Naive thymus-derived CD4-positive, alpha-beta T cell (primary cell): ENCODE measurements around the gene IL6R. TPM values are rescaled to one million over a fixed set of nuclear protein-coding genes. Genes with fewer than 3 reads are reported as not detected.
"Not testable (repeated sequence)": the region's sequence is repeated elsewhere in the genome, so short reads cannot be mapped to it uniquely, and the experiment has no call there.

Source experiments
- ATAC-seq: fragments of 150-1000 bp; cut with Tn5 transposase; 2 replicates; pipeline ENCODE4 v1.10.0; 2021; ENCODE audit warnings: mild to moderate bottlenecking, moderate library complexity
- CTCF ChIA-PET: fragments of 350-600 bp; sonication (Branson Sonifier 250); formaldehyde crosslinking; loops from one replicate; lab custom pipeline; 2021; ENCODE audit warnings: antibody characterized with exemption; lab: Charles Lee
- POLR2A ChIA-PET: fragments of 350-600 bp; sonication (Branson Sonifier 250); formaldehyde crosslinking; loops from one replicate; lab custom pipeline; 2021; ENCODE audit warnings: antibody characterized with exemption, inconsistent platforms; lab: Charles Lee
- DNase-seq, 9 donors: peaks; one replicate each; pipeline versions ENCODE4 v3.0.0 to v3.0.0-alpha.2; 2020 to 2022; ENCODE audit warnings: mixed read lengths in 1 of 9
- H3K27ac ChIP-seq: one replicate; pipeline ENCODE4 v1.7.0; 2013; ENCODE audit warnings: mild to moderate bottlenecking, low read depth, low read length, moderate library complexity
- H3K27me3 ChIP-seq, 2 donors: one replicate each; pipeline ENCODE4 v1.7.0; 2013; ENCODE audit warnings: low read length in 2 of 2, mild to moderate bottlenecking in 2 of 2, moderate library complexity in 2 of 2; ENCODE audit not compliant: control insufficient read depth in 2 of 2, insufficient read depth in 2 of 2
- H3K36me3 ChIP-seq, 3 experiments: 1 replicate in 2 of 3; 2 replicates in 1 of 3; pipeline ENCODE4 v1.7.0; 2013; ENCODE audit warnings: low read length in 3 of 3, mild to moderate bottlenecking in 3 of 3, moderate library complexity in 1 of 3; ENCODE audit not compliant: insufficient read depth in 3 of 3, control insufficient read depth in 2 of 3
- H3K4me1 ChIP-seq, 2 donors: one replicate each; pipeline ENCODE4 v1.7.0; 2013; ENCODE audit warnings: low read length in 2 of 2, mild to moderate bottlenecking in 2 of 2, moderate library complexity in 1 of 2; ENCODE audit not compliant: control insufficient read depth in 2 of 2, insufficient read depth in 2 of 2
- H3K4me3 ChIP-seq: 2 replicates; pipeline ENCODE4 v1.7.0; 2013; ENCODE audit warnings: mild to moderate bottlenecking, low read length
- H3K9me3 ChIP-seq, 3 experiments: 1 replicate in 2 of 3; 2 replicates in 1 of 3; pipeline ENCODE4 v1.7.0; 2013; ENCODE audit warnings: low read length in 3 of 3; ENCODE audit not compliant: control insufficient read depth in 2 of 3
- H3K27ac Mint-ChIP-seq, 9 donors: one replicate each; pipeline ENCODE4 v1.8.0; 2020 to 2022; ENCODE audit warnings: mixed read lengths in 9 of 9, mild to moderate bottlenecking in 8 of 9, moderate library complexity in 5 of 9, inconsistent platforms in 2 of 9
- H3K27me3 Mint-ChIP-seq, 5 donors: one replicate each; pipeline ENCODE4 v1.8.0; 2021 to 2022; ENCODE audit warnings: mixed read lengths in 5 of 5, mild to moderate bottlenecking in 1 of 5
- H3K36me3 Mint-ChIP-seq, 5 donors: one replicate each; pipeline ENCODE4 v1.8.0; 2020 to 2022; ENCODE audit warnings: mixed read lengths in 5 of 5, mild to moderate bottlenecking in 3 of 5, inconsistent platforms in 1 of 5
- H3K4me1 Mint-ChIP-seq, 7 donors: one replicate each; pipeline ENCODE4 v1.8.0; 2020 to 2022; ENCODE audit warnings: mixed read lengths in 7 of 7, mild to moderate bottlenecking in 3 of 7, inconsistent platforms in 1 of 7
- H3K4me3 Mint-ChIP-seq, 10 donors: one replicate each; pipeline ENCODE4 v1.8.0; 2020 to 2022; ENCODE audit warnings: mild to moderate bottlenecking in 10 of 10, mixed read lengths in 10 of 10, moderate library complexity in 6 of 10, inconsistent platforms in 2 of 10
- H3K9me3 Mint-ChIP-seq, 11 donors: one replicate each; pipeline ENCODE4 v1.8.0; 2020 to 2022; ENCODE audit warnings: mixed read lengths in 11 of 11, mild to moderate bottlenecking in 4 of 11, inconsistent platforms in 1 of 11, moderate library complexity in 1 of 11
- intact Hi-C, 2 donors: fragments of 100-400 bp; cut with micrococcal nuclease; formaldehyde crosslinking; loops; one replicate each; pipeline ENCODE4 v1.15.1; 2023
- polyA plus RNA-seq, 2 donors: library from polyadenylated mRNA; unstranded; fragments of 300-500 nt; fragmentation: Illumina TruSeq; gene quantifications; one replicate each; pipeline ENCODE4 v1.2.3, GENCODE V29; 2021
- total RNA-seq, 6 experiments: library from RNA in 5 of 6; stranded (reverse) in 5 of 6; gene quantifications; 1 replicate in 5 of 6; 2 replicates in 1 of 6; pipeline ENCODE4 v1.2.3 and lab custom pipeline; 2021 to 2026

The IL6R gene
- total and polyA plus RNA-seq, 7 experiments from 2014 or later: 5.2 to 91.6 (median 77.8) TPM

- H3K4me1 Mint-ChIP-seq: peaks cover 33 to 99% (median 89%) of the 10 kb centered on the region in 7 donors
- H3K4me3 ChIP-seq: peak overlapping the region; percentile 40
- ChIA-PET POLR2A (interaction anchor here (0.5 to 8.9 kb wide), 22 partner anchors 11 to 1845 kb away, joined by 3 to 159 read pairs (median 4); partner anchors contain the start of gene IL6R), CTCF (interaction anchor here (0.5 to 2.6 kb wide), 11 partner anchors 10 to 371 kb away, joined by 3 to 14 read pairs (median 4); partner anchors contain the start of gene IL6R)
- peak in 7 of 9 donors; percentile 40 to 66 (median 55) for DNase-seq
- peaks cover 0 to 24% (median 2%) of the 10 kb centered on the region in 5 donors for H3K36me3 Mint-ChIP-seq
- H3K9me3 Mint-ChIP-seq: no peaks in the 10 kb centered on the region
- peak overlapping the region; percentile 70 to 86 (median 78) for H3K4me3 Mint-ChIP-seq
- H3K4me1 ChIP-seq: peaks cover 0 to 78% of the 10 kb centered on the region in 2 donors
- peak overlapping the region; percentile 76 to 97 (median 93) for H3K27ac Mint-ChIP-seq
- peak; percentile 84 for ATAC-seq
- H3K27me3 ChIP-seq: no peaks in the 10 kb centered on the region
- H3K27ac ChIP-seq: peak overlapping the region; percentile 76
- H3K9me3 ChIP-seq: no peaks in the 10 kb centered on the region
- H3K27me3 Mint-ChIP-seq: no peaks in the 10 kb centered on the region
- peaks cover 0 to 15% (median under 1%) of the 10 kb centered on the region in 3 experiments for H3K36me3 ChIP-seq
- intact Hi-C loops: loop anchor here in 1 of 2 donors (1.0 to 2.0 kb wide), 2 partner anchors 13 to 19 kb away; no protein-coding TSS in a partner anchor
These were observed 14.8 kb downstream of the IL6R start for GRCh38 chr1:154419620-154420571.

GRCh38 chr1:154420961-154421924, 16.1 kb downstream of the IL6R start:
- Mint-ChIP-seq H3K4me1 (peaks cover 36 to 99% (median 92%) of the 10 kb centered on the region in 7 donors), H3K27me3 (no peaks in the 10 kb centered on the region), H3K27ac (peak overlapping the region in 8 of 9 donors; percentile 59 to 97 (median 92)), H3K9me3 (no peaks in the 10 kb centered on the region), H3K36me3 (peaks cover 0 to 28% (median 7%) of the 10 kb centered on the region in 5 donors), H3K4me3 (peak overlapping the region in 9 of 10 donors; percentile 25 to 84 (median 71))
- peak overlapping the region; percentile 52 for H3K27ac ChIP-seq
- ChIA-PET POLR2A (interaction anchor here (0.7 to 8.9 kb wide), 9 partner anchors 9 to 431 kb away, joined by 3 to 159 read pairs (median 12); partner anchors contain the start of gene IL6R), CTCF (interaction anchor here (1.4 to 2.6 kb wide), 4 partner anchors 10 to 60 kb away, joined by 4 to 14 read pairs (median 8); no protein-coding TSS in a partner anchor)
- DNase-seq: no peak
- no peak overlapping the region for H3K4me3 ChIP-seq
- no peaks in the 10 kb centered on the region for H3K9me3 ChIP-seq
- peaks cover 0 to 79% of the 10 kb centered on the region in 2 donors for H3K4me1 ChIP-seq
- peaks cover 0 to 15% (median 0%) of the 10 kb centered on the region in 3 experiments for H3K36me3 ChIP-seq
- H3K27me3 ChIP-seq: no peaks in the 10 kb centered on the region
- ATAC-seq: no peak
- intact Hi-C loops: no loop called here

DNA sequence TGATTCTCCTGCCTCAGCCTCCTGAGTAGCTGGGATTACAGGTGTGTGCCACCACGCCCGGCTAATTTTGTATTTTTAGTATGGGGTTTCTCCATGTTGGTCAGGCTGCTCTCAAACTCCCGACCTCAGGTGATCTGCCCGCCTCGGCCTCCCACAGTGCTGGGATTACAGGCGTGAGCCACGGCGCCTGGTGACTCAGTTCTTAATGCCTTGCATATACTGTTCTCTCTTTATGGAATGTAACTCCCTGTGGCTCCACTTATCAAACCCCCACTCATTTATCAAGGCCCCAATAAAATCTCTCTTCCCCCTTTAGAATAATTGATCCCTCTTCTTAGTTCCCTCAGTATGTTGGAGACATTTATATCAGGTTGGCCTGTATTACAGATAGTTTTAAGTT, 16.9 kb downstream of the IL6R start:
- Mint-ChIP-seq H3K36me3 (peaks cover 0 to 28% (median 7%) of the 10 kb centered on the region in 5 donors), H3K4me1 (peaks cover 36 to 96% (median 85%) of the 10 kb centered on the region in 7 donors), H3K27ac (peak overlapping the region in 8 of 9 donors; percentile 26 to 97 (median 80)), H3K4me3 (peak overlapping the region in 8 of 10 donors; percentile 2 to 79 (median 32))
- H3K9me3 Mint-ChIP-seq, H3K27me3 Mint-ChIP-seq, DNase-seq, ATAC-seq, H3K4me3 ChIP-seq, intact Hi-C loops, H3K27me3 ChIP-seq, H3K27ac ChIP-seq, H3K9me3 ChIP-seq: not testable (repeated sequence)
- CTCF ChIA-PET: interaction anchor here (1.4 kb wide), 1 partner anchor 11 kb away, joined by 6 read pairs; no protein-coding TSS in a partner anchor
- POLR2A ChIA-PET: interaction anchor here (0.7 to 8.9 kb wide), 4 partner anchors 8 to 87 kb away, joined by 3 to 159 read pairs (median 8); partner anchors contain the start of gene IL6R
- peaks cover 0 to 78% of the 10 kb centered on the region in 2 donors for H3K4me1 ChIP-seq
- H3K36me3 ChIP-seq: peaks cover 0 to 15% (median 0%) of the 10 kb centered on the region in 3 experiments

DNA sequence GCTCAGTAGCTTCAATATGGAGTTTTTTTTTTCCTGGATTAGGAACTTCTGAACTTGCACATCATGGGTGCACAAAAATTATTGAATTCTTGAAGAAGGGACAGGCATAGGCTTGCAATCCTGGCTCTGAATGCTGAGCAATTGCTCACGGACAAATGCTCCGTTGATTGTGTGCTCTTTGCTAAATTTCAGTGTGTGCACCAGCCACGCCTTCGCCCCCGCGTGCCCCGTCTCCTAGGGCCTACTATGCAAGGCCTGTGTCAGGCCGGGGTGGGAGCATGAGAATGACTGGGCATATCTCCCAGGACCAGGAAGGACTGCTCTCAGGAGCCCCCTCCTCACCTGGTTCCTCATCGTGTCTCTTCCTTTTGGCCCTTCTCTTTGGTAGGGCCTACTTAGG, 17.4 kb downstream of the IL6R start:
- intact Hi-C loops: no loop called here
- no peak overlapping the region for H3K27ac ChIP-seq
- Mint-ChIP-seq H3K36me3 (peaks cover 0 to 33% (median 7%) of the 10 kb centered on the region in 5 donors), H3K4me3 (peak overlapping the region in 8 of 10 donors; percentile 2 to 79 (median 36)), H3K4me1 (peaks cover 36 to 96% (median 85%) of the 10 kb centered on the region in 7 donors), H3K27me3 (no peaks in the 10 kb centered on the region), H3K27ac (peak overlapping the region in 8 of 9 donors; percentile 58 to 97 (median 84)), H3K9me3 (no peaks in the 10 kb centered on the region)
- POLR2A ChIA-PET: interaction anchor here (1.2 to 8.9 kb wide), 2 partner anchors 15 to 88 kb away, joined by 3 to 159 read pairs; partner anchors contain the start of gene IL6R
- DNase-seq: no peak
- H3K4me1 ChIP-seq: peaks cover 0 to 79% of the 10 kb centered on the region in 2 donors
- H3K4me3 ChIP-seq: no peak overlapping the region
- peaks cover 0 to 15% (median 0%) of the 10 kb centered on the region in 3 experiments for H3K36me3 ChIP-seq
- no peaks in the 10 kb centered on the region for H3K9me3 ChIP-seq
- CTCF ChIA-PET: no interaction called here
- ATAC-seq: no peak
- H3K27me3 ChIP-seq: no peaks in the 10 kb centered on the region

DNA sequence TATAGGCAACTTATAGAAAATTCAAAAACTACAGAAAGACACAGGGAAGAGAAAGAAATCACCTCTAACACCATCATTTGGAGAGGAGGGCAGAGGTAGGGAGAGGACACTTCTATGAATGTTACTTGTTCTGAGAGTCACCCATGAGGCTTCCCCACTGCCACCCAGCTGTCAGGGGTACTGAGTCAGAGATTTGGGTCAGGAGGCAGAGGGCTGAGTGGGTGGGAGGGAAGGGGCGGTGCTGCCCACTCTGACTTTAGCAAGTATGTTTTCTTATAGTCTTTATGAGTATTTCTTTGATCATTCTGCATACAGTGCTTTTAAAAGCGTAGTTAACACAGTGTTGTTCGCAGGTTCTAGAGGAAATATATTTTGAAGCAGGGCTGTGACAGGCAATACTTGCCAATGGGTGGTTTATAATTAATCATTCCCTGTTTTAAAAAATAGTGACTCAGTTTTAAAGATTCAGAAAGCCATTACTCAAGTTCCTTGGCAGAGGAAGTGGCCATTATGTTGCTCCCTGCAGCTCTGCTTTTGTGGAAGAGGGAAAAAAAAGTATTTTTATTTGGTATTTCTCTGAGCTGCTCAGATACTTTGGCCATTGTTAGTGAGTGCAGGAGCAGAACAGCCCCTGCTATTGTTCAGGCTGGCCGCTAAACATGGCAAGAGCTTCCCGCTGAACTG, 18.3 kb downstream of the IL6R start:
- Mint-ChIP-seq H3K4me1 (peaks cover 30 to 96% (median 87%) of the 10 kb centered on the region in 7 donors), H3K4me3 (peak overlapping the region in 9 of 10 donors; percentile 25 to 79 (median 52)), H3K36me3 (peaks cover 0 to 31% (median 8%) of the 10 kb centered on the region in 5 donors), H3K9me3 (no peaks in the 10 kb centered on the region), H3K27ac (peak overlapping the region in 8 of 9 donors; percentile 58 to 97 (median 84)), H3K27me3 (no peaks in the 10 kb centered on the region)
- Histone ChIP-seq H3K4me3 (no peak overlapping the region), H3K4me1 (peaks cover 0 to 76% of the 10 kb centered on the region in 2 donors), H3K27ac (peak overlapping the region; percentile 40), H3K36me3 (peaks cover 0 to 20% (median 0%) of the 10 kb centered on the region in 3 experiments), H3K9me3 (no peaks in the 10 kb centered on the region), H3K27me3 (no peaks in the 10 kb centered on the region)
- intact Hi-C loops: no loop called here
- CTCF ChIA-PET: interaction anchor here (0.7 to 1.0 kb wide), 3 partner anchors 18 to 150 kb away, joined by 3 read pairs; no protein-coding TSS in a partner anchor
- no peak for ATAC-seq
- DNase-seq: no peak
- POLR2A ChIA-PET: interaction anchor here (0.6 to 2.4 kb wide), 5 partner anchors 13 to 209 kb away, joined by 3 to 15 read pairs (median 5); no protein-coding TSS in a partner anchor
